Mononuclear cell (primary cell): ENCODE measurements around the gene SLC6A16. TPM values are rescaled to one million over a fixed set of nuclear protein-coding genes. Genes with fewer than 3 reads are reported as not detected.
"Not testable (repeated sequence)": the region's sequence is repeated elsewhere in the genome, so short reads cannot be mapped to it uniquely, and the experiment has no call there.

Source experiments
- H3K27me3 ChIP-seq: 2 replicates; pipeline ENCODE4 v1.6.0; 2011; ENCODE audit warnings: low read length, control low read depth; ENCODE audit not compliant: insufficient read depth
- H3K4me1 ChIP-seq: 2 replicates; pipeline ENCODE4 v1.5.1; 2011; ENCODE audit warnings: mild to moderate bottlenecking, low read length, control low read depth; ENCODE audit not compliant: insufficient read depth
- H3K4me3 ChIP-seq: 2 replicates; pipeline ENCODE4 v1.5.1; 2011; ENCODE audit warnings: mild to moderate bottlenecking, low read length, moderate library complexity
- H3K9me3 ChIP-seq: 2 replicates; pipeline ENCODE4 v1.5.1; 2011; ENCODE audit warnings: low read depth, mild to moderate bottlenecking, control low read depth, low read length
- total RNA-seq: library from RNA; depleted of rRNA; stranded (reverse); fragments of >200 nt; gene quantifications from one replicate; pipeline ENCODE4 v1.2.3, GENCODE V29; 2012

SLC6A16 gene
- total RNA-seq, 1 donor = 0.73 TPM

GRCh38 chr19:49318296-49318695, 6.7 kb downstream of the SLC6A16 start:
- H3K9me3 ChIP-seq = peaks cover 22% of the 10 kb centered on the region
- no peak overlapping the region for H3K4me3 ChIP-seq
- no peaks in the 10 kb centered on the region for H3K27me3 ChIP-seq
- H3K4me1 ChIP-seq = no peaks in the 10 kb centered on the region

DNA sequence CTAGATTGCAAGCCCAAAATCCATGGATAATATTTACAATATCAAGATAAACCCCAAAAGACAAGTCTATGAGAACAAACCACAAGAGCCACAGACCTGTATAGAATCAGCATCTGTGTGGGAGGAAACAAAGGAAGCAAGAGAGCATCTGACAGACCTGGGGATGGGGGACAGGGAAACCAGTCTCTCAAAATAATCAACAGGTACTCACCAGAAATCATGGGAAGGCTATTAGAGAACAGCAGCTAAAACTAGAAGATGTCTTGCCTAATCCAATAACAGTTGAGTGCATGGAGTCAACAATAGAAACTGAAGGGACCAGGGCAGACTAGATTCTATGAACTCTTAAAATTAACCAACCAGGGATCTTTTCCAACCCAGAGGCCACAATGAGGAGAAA, 8.7 kb downstream of the SLC6A16 start:
- Histone ChIP-seq H3K9me3 (peaks cover 18% of the 10 kb centered on the region), H3K4me1 (no peaks in the 10 kb centered on the region), H3K27me3 (no peaks in the 10 kb centered on the region), H3K4me3 (no peak overlapping the region)

DNA sequence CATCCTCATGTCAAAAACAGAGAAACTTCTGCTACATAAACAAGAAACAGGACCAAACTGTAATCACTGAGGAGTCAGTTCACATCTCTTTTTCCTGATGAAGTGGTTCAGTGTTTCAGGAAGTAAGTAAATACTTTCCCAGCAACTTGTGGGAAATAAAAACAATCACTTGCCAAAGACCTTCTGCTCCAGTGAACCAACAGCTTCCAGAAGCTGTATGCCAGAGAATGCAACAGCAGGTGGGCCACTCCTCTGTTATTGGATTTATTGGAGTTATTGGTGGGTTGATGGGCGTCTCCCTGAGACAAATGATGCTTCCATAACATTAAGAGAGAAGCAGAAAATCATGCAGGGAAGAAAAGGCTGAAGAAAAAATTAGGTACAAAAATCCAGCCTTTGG, 9.9 kb downstream of the SLC6A16 start:
- H3K4me1 ChIP-seq = no peaks in the 10 kb centered on the region
- H3K9me3 ChIP-seq = peaks cover 11% of the 10 kb centered on the region
- no peaks in the 10 kb centered on the region for H3K27me3 ChIP-seq
- no peak overlapping the region for H3K4me3 ChIP-seq

GRCh38 chr19:49309087-49309486, 15.9 kb downstream of the SLC6A16 start:
- Histone ChIP-seq H3K27me3 (no peaks in the 10 kb centered on the region), H3K9me3 (no peaks in the 10 kb centered on the region), H3K4me1 (no peaks in the 10 kb centered on the region), H3K4me3 (no peak overlapping the region)

- not testable (repeated sequence) for H3K4me1 ChIP-seq, H3K27me3 ChIP-seq, H3K4me3 ChIP-seq, H3K9me3 ChIP-seq
Measured at GRCh38 chr19:49306734-49307133, 18.3 kb downstream of the SLC6A16 start.

DNA sequence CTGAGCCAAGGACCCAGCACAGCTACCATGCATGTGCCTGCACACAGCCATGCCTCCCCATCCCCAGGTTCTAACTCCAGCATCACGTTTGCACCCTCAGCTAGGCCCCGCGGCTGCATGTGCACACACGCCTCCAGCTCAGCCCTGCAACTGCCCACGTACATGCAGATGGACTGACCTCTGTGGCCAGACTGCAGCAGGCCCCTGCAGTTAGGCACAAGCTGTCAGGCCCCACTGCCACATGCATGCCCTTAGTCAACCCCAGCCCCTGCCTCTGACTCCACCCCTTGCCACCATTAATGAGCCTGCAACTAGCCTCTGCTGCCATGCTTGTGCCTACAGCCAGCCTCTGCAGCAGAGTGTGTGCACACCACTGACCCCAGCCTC, 23.1 kb downstream of the SLC6A16 start:
- no peaks in the 10 kb centered on the region for H3K27me3 ChIP-seq
- no peaks in the 10 kb centered on the region for H3K9me3 ChIP-seq
- no peaks in the 10 kb centered on the region for H3K4me1 ChIP-seq
- H3K4me3 ChIP-seq = no peak overlapping the region

- no peaks in the 10 kb centered on the region for H3K4me1 ChIP-seq
- H3K4me3 ChIP-seq = no peak overlapping the region
- no peaks in the 10 kb centered on the region for H3K27me3 ChIP-seq
- H3K9me3 ChIP-seq = no peaks in the 10 kb centered on the region
Measured at GRCh38 chr19:49301165-49301865, 23.7 kb downstream of the SLC6A16 start.

GRCh38 chr19:49298653-49299052, 26.3 kb downstream of the SLC6A16 start:
- not testable (repeated sequence) for H3K27me3 ChIP-seq, H3K4me3 ChIP-seq, H3K9me3 ChIP-seq, H3K4me1 ChIP-seq

GRCh38 chr19:49297403-49297802, 27.6 kb downstream of the SLC6A16 start:
- Histone ChIP-seq H3K9me3 (no peaks in the 10 kb centered on the region), H3K4me1 (no peaks in the 10 kb centered on the region), H3K27me3 (no peaks in the 10 kb centered on the region), H3K4me3 (no peak overlapping the region)

- Histone ChIP-seq H3K4me3 (no peak overlapping the region), H3K27me3 (no peaks in the 10 kb centered on the region), H3K9me3 (no peaks in the 10 kb centered on the region), H3K4me1 (no peaks in the 10 kb centered on the region)
Measured at GRCh38 chr19:49295208-49295880, 29.6 kb downstream of the SLC6A16 start.

DNA sequence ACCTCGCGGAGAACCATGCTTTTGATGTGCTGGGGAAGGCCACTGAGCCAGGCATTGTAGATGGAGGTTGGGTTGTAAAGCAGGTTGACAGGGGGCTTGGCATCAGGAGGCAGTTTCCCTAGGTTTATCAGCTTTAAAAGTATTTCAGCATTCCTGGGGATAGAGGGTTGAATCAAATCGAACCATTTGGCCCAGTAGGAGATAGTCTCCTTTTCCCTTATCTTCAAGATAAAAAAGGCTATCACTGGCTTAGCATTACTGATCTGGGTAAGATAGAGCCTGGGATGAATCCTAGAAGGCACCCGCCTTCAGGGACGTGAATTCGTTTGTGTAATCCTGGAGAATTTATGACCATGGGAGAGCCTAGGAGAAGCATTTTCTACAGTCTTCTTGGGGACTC, 30.6 kb downstream of the SLC6A16 start:
- Histone ChIP-seq H3K4me1 (no peaks in the 10 kb centered on the region), H3K4me3 (no peak overlapping the region), H3K9me3 (no peaks in the 10 kb centered on the region), H3K27me3 (no peaks in the 10 kb centered on the region)

DNA sequence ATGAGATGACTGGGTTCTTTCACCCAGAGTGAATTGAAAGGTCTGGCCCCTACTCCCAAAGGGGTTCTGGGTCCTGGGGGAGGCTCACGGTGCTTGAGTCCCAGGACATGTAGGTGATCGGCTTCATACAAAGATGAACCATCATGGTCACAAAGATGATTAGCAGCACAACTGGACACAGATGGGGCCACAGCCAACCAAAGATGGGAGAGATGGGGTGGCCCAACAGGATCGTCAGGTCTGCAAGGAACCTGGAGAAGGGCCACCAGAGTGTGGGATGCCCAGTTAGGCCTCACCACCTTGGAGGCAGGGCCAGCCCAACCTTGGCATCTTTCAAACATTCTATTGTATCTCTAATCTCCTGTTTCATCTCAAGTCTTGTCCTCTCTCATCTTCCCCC, 34.5 kb downstream of the SLC6A16 start:
- Histone ChIP-seq H3K27me3 (no peaks in the 10 kb centered on the region), H3K9me3 (no peaks in the 10 kb centered on the region), H3K4me1 (no peaks in the 10 kb centered on the region), H3K4me3 (no peak overlapping the region)

DNA sequence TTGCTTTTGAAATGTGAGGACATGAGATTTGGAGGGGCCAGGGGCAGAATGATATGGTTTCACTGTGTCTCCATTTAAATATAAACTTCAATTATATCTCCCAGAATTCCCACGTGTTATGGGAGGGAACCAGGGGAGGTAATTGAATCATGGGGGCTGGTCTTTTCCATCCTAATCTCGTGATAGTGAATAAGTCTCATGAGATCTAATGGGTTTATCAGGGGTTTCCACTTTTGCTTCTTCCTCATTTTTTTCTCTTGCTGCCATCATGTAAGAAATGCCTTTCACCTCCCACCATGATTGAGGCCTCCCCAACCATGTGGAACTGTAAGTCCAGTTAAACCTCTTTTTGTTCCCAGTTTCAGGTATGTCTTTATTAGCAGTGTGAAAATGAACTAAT, 35.7 kb downstream of the SLC6A16 start:
- H3K4me3 ChIP-seq, H3K4me1 ChIP-seq, H3K9me3 ChIP-seq, H3K27me3 ChIP-seq: not testable (repeated sequence)

DNA sequence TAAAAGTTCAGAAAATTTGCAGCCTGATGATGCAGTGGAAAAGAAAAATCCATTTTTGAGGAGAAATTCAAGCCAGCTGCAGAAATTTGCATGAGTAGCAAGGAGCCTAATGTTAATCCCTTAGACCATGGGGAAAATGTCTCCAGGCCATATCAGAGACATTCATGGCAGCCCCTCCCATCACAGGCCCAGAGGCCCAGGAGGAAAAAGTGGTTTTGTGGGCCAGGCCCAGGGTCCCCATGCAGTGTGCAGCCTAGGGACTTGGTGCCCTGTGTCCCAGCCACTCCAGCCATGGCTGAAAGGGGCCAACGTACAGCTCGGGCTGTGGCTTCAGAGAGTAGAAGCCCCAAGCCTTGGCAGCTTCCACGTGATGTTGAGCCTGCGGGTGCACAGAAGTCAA, 36.8 kb downstream of the SLC6A16 start:
- not testable (repeated sequence) for H3K4me3 ChIP-seq, H3K9me3 ChIP-seq, H3K4me1 ChIP-seq, H3K27me3 ChIP-seq

DNA sequence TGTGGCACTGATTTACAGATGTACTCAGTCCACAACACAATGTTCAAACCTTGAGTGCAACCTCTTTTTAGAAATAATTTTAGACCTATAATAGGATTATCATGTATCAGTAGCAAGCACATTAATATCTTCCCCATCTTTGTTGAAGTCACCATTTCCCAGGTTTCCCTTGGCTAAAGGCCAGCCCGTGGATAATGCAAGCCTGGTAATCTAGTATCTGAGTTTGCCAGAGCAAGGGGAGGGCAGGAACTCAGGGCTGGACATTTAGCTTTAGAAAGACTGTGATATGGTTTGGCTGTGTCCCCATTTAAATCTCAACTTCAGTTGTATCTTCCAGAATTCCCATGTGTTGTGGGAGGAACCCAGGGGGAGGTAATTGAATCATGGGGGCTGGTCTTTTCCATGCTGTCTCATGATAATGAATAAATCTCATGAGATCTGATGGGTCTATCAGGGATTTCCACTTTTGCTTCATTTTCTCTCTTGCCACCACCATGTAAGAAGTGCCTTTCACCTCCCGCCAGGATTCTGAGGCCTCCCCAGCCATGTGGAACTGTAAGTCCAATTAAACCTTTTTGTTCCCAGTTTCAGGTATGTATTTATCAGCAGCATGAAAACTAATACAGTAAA, 37.7 kb downstream of the SLC6A16 start:
- no peaks in the 10 kb centered on the region for H3K9me3 ChIP-seq
- no peaks in the 10 kb centered on the region for H3K4me1 ChIP-seq
- H3K4me3 ChIP-seq = no peak overlapping the region
- H3K27me3 ChIP-seq = no peaks in the 10 kb centered on the region

- no peak overlapping the region for H3K4me3 ChIP-seq
- no peaks in the 10 kb centered on the region for H3K4me1 ChIP-seq
- H3K9me3 ChIP-seq = no peaks in the 10 kb centered on the region
- H3K27me3 ChIP-seq = no peaks in the 10 kb centered on the region
Measured at GRCh38 chr19:49282184-49282583, 42.8 kb downstream of the SLC6A16 start.
